Activated T-helper 2 cell treated with anti-CD3 and anti-CD28 coated beads, Interferon-gamma antibody, Interleukin-2, Interleukin-4, amounts not matched to agents 10 μg/mL and 5 μg/mL and 100 μg/mL, durations not matched to agents 14 hours and 24 hours and 36 hours (primary cell): ENCODE results near the gene BHLHE41. TPM values are rescaled to one million over a fixed set of nuclear protein-coding genes. Genes with fewer than 3 reads are reported as not detected.

Experiments
- DNase-seq: peaks from one replicate; pipeline ENCODE4 v3.0.0; 2021; ENCODE audit warnings: low spot score
- H3K27ac Mint-ChIP-seq: one replicate; pipeline ENCODE4 v1.8.0; 2021; ENCODE audit warnings: mixed read lengths
- H3K27me3 Mint-ChIP-seq: one replicate; pipeline ENCODE4 v1.8.0; 2021; ENCODE audit warnings: low read depth, mixed read lengths
- H3K36me3 Mint-ChIP-seq: one replicate; pipeline ENCODE4 v1.8.0; 2021; ENCODE audit warnings: low read depth, mixed read lengths
- H3K4me1 Mint-ChIP-seq: one replicate; pipeline ENCODE4 v1.8.0; 2021; ENCODE audit warnings: low read depth, mixed read lengths
- H3K4me3 Mint-ChIP-seq: one replicate; pipeline ENCODE4 v1.8.0; 2021; ENCODE audit warnings: low read depth, mild to moderate bottlenecking, moderate library complexity, mixed read lengths
- H3K9me3 Mint-ChIP-seq: one replicate; pipeline ENCODE4 v1.8.0; 2021; ENCODE audit warnings: mixed read lengths
- intact Hi-C: fragments of 100-400 bp; cut with micrococcal nuclease; formaldehyde crosslinking; loops from one replicate; pipeline ENCODE4 v1.15.1; 2023
- total RNA-seq: library from RNA; stranded (reverse); gene quantifications from 2 replicates; pipeline ENCODE4 v1.2.3, GENCODE V29; 2022

BHLHE41 gene
- total RNA-seq: not detected in 2 replicates

DNA sequence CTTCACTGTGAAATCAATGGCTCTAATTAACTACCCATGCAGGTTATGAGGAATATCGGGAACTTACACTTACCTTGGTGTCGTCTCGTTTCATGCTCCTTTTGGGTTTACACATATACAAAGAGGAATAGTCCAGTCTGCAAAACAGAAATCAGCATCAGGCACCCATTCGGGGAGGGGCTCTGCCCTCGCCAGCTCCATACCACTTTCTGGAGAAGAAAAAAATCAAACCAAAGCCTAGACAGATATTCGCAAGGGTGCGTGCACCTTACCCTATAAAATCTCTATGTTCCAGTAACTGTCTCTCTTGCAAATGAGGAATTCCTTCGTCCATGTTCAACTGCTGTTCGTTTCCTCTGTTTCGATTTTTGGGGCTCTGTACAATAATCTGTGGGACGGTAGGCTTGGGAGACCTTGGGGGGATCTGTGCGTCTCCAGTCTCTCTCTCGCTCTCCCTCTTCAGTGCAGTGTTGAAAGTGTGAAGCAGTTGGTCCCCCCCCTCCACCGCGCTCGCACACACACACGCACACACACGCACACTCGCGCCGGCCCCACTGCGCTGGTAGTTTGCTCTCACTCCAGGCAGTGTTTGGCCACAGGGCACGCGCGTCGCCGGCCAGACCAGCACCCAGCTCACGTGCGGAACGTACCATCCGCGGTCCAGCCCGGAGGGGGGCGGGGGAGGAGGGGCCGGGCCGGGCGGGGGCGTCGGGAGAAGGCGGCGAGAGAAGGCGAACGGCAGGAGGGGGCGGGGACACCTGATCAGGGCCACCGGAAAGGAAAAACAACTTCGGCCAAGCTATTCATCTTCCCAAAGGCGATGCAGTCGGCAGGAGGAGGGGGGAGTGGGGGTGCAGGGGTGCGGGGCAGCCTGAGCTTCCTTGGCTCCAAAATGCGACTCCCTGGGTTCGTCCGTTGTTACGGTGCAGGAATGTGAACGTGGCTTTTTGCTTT is at the start of gene BHLHE41:
Gene BHLHE41 (minus strand): TSS at position 592 of the 954 bp plus-strand sequence. CDS start 258 bp downstream, at position 334.
- Mint-ChIP-seq H3K4me1 (peaks cover 26% of the 10 kb centered on the region), H3K9me3 (no peaks in the 10 kb centered on the region), H3K4me3 (peak within 1 kb of the TSS; percentile 79), H3K27me3 (peaks cover 79% of the 10 kb centered on the region), H3K36me3 (no peaks in the 10 kb centered on the region), H3K27ac (no peak within 1 kb of the TSS)
- intact Hi-C loops: loop anchor here (5.0 to 10.0 kb wide), 5 partner anchors 73 to 1850 kb away; partner anchors contain the start of genes PTHLH, RASSF8 and SSPN
- no peak for DNase-seq

DNA sequence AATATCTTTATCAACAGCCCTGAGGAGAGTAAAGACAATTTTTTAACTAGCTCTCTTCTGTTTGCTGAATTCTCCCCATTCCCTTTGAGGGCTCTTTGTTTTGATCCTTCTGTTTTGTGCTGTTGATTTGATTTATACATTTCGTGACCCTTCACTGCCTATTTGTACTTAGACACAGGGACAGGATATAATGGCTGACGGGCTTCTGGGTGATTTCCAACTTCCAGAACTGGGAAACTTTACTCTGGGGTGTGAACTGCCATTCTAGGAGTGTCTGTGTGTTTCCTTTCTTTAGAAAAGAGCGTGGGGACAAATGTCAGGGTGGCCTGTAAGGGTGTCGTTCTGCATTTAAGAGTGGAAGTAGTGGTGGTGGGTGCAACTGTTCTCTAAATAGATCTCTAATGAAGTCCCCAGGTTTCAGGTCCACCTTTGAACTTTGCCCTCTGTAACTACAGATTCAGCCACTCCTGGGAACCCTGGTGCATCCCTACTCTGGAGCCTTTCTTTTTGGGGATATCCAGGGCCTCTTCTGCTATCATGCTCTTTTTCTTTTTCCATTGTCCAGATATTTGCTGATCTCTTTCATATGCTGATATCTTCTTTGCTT is 48.2 kb upstream of the BHLHE41 start:
- Mint-ChIP-seq H3K36me3 (no peaks in the 10 kb centered on the region), H3K4me1 (no peaks in the 10 kb centered on the region), H3K27ac (no peak overlapping the region), H3K27me3 (peaks cover 11% of the 10 kb centered on the region), H3K4me3 (no peak overlapping the region), H3K9me3 (no peaks in the 10 kb centered on the region)
- intact Hi-C loops: no loop called here
- no peak for DNase-seq

DNA sequence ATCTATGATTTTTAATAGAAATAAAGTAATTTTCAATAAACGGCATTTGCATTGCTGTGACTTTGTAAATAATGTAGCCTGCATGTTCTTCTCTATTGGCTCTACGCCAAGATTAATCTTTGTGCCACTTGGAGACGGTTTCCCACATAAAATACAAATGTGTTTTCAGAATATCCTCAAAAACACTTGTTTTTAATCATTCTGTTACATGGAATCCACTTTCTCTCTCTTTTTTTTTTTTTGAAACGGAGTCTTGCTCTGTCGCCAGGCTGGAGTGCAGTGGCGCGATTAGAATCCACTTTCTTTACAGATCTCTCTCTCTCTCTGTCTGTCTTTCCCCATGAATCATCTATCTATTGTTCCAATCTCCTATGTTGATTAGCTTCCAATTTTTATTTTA is 47.7 kb upstream of the BHLHE41 start:
- intact Hi-C loops: no loop called here
- Mint-ChIP-seq H3K9me3 (no peaks in the 10 kb centered on the region), H3K27ac (no peak overlapping the region), H3K27me3 (peaks cover 14% of the 10 kb centered on the region), H3K36me3 (no peaks in the 10 kb centered on the region), H3K4me1 (no peaks in the 10 kb centered on the region), H3K4me3 (no peak overlapping the region)
- DNase-seq: no peak

DNA sequence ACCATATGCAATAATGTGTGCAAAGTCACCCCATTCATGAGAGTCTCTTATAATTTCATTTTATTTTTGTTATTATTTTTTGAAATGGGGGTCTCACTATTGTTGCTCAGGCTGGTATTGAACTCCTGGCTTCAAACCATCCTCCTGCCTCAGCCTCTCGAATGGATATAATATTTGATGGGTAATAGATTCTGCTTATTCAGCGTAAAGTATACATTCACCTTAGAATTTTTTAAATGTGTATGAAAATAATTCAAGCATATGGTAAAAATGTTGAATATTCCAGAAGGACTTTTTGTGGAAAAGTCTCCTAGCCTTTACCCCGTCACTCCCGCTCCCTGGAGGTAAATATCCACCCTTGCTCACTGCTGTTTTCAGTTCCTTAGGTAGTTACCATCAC is 47.2 kb upstream of the BHLHE41 start:
- H3K4me3 Mint-ChIP-seq: no peak overlapping the region
- H3K4me1 Mint-ChIP-seq: no peaks in the 10 kb centered on the region

DNA sequence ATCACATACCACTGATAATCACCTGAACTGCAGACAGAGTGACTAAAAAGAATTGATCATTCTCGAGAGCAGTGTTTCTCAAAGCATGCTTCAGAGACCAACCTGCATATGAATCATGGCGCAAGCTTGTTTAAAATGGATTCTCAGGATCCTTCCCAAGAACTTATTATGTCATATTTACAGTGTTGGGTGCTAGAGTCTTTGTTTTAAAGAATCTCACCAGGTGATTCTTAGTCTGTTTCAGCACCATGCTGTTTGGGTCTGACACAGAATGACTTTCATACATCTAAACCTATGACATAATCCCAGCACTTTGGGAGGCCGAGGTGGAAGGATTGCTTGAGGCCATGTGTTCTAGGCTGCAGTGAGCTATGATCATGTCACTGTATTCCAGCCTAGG is 39.3 kb upstream of the BHLHE41 start:
- intact Hi-C loops: no loop called here
- Mint-ChIP-seq H3K9me3 (no peaks in the 10 kb centered on the region), H3K27me3 (peaks cover 26% of the 10 kb centered on the region), H3K36me3 (no peaks in the 10 kb centered on the region), H3K4me3 (no peak overlapping the region), H3K4me1 (no peaks in the 10 kb centered on the region), H3K27ac (no peak overlapping the region)
- DNase-seq: no peak

More for the DNA sequence above, 47.2 kb upstream of the BHLHE41 start:
- Mint-ChIP-seq H3K27ac (no peak overlapping the region), H3K27me3 (peaks cover 19% of the 10 kb centered on the region), H3K9me3 (no peaks in the 10 kb centered on the region), H3K36me3 (no peaks in the 10 kb centered on the region)
- intact Hi-C loops: no loop called here
- DNase-seq: no peak

DNA sequence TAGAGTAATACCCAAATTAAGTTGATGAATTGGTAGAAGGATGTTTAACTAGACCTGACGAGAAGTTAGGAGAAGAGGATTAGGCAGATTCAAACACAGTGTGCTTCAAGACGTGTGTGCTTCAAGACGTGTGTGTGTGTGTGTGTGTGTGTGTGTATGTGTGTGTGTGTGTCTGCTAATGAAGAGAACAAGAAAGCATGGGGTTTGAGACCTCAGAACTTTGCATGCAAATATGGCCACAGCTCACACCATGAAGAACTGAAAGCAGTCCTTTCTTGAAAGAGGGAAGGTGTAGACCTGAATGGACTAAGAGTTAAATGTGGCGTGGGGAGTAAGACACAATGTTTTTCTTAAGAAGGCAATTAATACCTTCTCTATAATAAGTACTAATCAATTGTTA is 38.1 kb upstream of the BHLHE41 start:
- Mint-ChIP-seq H3K4me3 (no peak overlapping the region), H3K27me3 (peaks cover 24% of the 10 kb centered on the region), H3K36me3 (no peaks in the 10 kb centered on the region), H3K9me3 (no peaks in the 10 kb centered on the region), H3K27ac (no peak overlapping the region), H3K4me1 (no peaks in the 10 kb centered on the region)
- no peak for DNase-seq
- intact Hi-C loops: no loop called here

DNA sequence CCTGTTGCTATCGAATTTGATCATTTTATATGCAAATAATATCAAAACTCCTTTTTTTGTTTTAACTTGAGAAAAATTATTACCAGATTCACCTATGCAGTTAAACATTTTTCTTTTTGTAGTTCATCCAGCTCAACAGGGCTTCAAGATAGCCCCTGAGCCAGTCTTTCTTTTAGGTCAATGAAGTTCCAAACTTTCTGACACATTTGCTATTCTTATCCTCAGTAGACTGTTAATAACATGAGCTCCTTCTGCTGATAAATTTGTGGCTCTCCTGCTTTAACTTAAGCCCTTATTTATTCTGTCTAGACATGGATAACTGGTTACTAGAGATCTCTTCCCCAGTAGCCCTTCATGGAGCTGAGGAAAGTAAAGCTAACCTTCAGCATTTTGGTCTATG is 37.3 kb upstream of the BHLHE41 start:
- H3K27me3 Mint-ChIP-seq: peaks cover 17% of the 10 kb centered on the region

DNA sequence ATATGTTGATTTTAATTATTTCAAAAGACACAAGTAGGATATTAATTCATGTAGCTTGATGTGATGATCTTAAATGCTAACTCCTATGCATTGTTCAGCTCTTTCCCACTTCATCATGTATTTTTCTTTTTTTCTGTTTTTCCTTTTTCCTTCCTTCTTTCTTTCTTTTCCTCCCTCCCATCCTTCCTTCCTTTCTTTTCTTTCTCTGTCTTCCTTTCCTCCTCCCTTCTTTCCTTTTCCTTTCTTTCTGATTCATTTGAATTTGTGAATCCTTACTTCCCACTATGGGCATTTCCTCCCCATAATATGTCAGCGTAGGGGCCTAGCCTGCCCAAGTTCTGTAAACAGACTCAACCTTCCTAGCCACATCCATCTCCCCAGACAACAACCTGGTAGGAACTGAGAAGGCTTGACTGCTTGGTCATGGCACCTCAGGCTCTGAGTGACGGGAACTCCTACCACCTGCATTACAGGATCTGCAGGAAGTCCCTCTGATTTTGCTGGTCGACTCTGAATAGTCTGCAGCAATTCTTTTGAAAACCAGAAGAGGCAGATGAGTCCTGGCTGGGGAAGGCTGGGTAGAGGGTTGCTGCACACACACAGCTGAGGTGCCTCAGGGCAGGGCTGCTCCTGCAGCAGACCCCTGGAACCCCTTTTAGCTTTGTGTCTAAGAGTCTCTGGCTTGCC is 33.4 kb upstream of the BHLHE41 start:
- peaks cover 20% of the 10 kb centered on the region for H3K27me3 Mint-ChIP-seq
- no peaks in the 10 kb centered on the region for H3K36me3 Mint-ChIP-seq
- DNase-seq: no peak
- no peaks in the 10 kb centered on the region for H3K4me1 Mint-ChIP-seq
- no peak overlapping the region for H3K27ac Mint-ChIP-seq
- no peak overlapping the region for H3K4me3 Mint-ChIP-seq
- intact Hi-C loops: no loop called here
- H3K9me3 Mint-ChIP-seq: no peaks in the 10 kb centered on the region

More for the DNA sequence above, 37.3 kb upstream of the BHLHE41 start:
- no peak overlapping the region for H3K4me3 Mint-ChIP-seq
- no peaks in the 10 kb centered on the region for H3K9me3 Mint-ChIP-seq
- no peak overlapping the region for H3K27ac Mint-ChIP-seq
- no peaks in the 10 kb centered on the region for H3K4me1 Mint-ChIP-seq
- H3K36me3 Mint-ChIP-seq: no peaks in the 10 kb centered on the region
- DNase-seq: no peak
- intact Hi-C loops: no loop called here

DNA sequence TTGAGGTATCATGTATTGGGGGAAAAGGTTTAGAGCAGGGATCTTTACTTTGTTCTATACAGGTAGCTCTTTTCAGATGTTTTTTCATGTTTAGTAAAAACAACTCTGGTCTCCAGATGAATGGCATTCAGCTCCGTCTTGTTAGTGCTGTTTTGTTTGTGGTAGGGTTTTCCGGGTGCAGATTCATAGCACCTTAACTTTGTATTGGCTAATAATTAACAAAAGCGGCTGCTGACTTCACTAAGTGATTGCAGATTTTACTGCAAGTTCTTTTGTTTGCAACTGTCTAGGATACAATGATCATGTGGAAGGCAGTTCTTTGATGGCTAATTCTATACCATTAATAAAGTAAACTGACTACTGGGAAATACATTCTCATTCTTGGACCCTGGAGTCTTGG is 32.2 kb upstream of the BHLHE41 start:
- H3K27ac Mint-ChIP-seq: no peak overlapping the region
- peaks cover 25% of the 10 kb centered on the region for H3K27me3 Mint-ChIP-seq
- intact Hi-C loops: no loop called here
- H3K4me1 Mint-ChIP-seq: no peaks in the 10 kb centered on the region
- no peaks in the 10 kb centered on the region for H3K36me3 Mint-ChIP-seq
- H3K9me3 Mint-ChIP-seq: no peaks in the 10 kb centered on the region
- no peak overlapping the region for H3K4me3 Mint-ChIP-seq
- no peak for DNase-seq

DNA sequence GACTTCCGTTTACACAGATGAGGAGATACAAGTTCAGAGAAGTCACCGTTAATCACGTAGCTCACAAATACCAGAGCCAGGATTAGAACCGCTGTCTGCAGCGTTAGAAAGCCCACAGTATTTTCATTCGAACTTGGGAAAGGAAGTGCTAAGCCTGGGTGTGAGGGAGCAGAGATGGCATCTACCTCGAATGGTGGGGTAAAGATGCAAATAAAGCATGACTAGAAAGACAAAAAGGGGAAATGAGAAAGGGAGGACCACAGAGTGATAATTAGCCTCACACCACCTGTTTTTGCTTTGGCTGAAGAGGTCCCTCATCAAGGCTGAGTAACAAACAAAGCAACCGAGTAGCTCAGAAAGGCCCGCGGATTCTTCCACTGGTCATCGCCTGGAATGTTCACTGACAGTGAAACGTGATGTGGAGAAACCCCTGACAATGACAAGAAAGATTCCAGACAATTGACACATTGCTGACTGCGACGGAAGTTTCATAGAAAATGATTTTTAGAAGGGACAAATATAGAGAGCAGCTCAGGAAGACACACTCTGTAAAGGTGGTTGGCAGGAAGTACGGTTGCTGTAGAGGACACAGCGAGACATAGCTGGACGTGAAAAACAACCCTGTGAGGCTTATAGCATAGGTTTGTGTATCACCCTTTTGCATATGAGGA is 31.5 kb upstream of the BHLHE41 start:
- Mint-ChIP-seq H3K27me3 (peaks cover 24% of the 10 kb centered on the region), H3K36me3 (no peaks in the 10 kb centered on the region), H3K9me3 (no peaks in the 10 kb centered on the region), H3K4me3 (no peak overlapping the region), H3K27ac (no peak overlapping the region), H3K4me1 (no peaks in the 10 kb centered on the region)
- no peak for DNase-seq
- intact Hi-C loops: no loop called here

DNA sequence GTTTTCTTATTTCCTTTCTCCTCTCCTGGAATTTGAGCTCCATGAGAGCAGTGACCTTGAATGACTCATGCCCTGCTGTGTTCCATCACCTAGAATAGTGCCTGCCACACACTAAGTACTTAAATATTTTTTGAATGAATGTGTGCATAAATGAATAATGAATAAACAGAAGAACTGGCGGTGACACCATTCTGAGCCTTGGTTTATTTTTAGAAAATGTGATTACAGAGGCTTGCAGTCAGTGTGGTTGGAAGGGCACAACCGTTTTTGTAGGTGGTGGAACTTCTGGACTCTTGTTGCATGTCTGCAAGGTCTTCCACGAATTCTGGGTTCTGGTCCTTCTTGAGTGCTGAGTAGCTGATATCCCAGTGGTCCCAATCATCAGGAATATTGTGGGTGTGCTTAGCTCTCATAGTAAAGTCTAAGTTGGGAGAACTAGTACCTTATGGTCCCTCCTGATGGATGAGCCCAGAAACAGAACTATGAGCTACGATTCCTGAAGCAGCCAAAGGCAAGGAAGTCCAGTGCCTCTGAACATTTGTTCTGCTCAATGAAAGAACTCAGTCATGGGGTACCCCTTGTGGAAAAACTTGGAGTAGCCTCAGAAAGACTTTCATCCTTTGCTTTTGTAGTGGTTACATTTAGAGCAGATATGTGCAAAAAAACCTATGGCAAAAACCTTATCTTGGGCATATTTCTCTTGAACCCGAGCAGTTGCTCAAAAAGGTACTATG is 28.8 kb upstream of the BHLHE41 start:
- H3K4me1 Mint-ChIP-seq: no peaks in the 10 kb centered on the region
- H3K27me3 Mint-ChIP-seq: peaks cover 22% of the 10 kb centered on the region
- no peak overlapping the region for H3K4me3 Mint-ChIP-seq
- no peak for DNase-seq
- intact Hi-C loops: no loop called here
- H3K27ac Mint-ChIP-seq: no peak overlapping the region
- no peaks in the 10 kb centered on the region for H3K9me3 Mint-ChIP-seq
- H3K36me3 Mint-ChIP-seq: no peaks in the 10 kb centered on the region

DNA sequence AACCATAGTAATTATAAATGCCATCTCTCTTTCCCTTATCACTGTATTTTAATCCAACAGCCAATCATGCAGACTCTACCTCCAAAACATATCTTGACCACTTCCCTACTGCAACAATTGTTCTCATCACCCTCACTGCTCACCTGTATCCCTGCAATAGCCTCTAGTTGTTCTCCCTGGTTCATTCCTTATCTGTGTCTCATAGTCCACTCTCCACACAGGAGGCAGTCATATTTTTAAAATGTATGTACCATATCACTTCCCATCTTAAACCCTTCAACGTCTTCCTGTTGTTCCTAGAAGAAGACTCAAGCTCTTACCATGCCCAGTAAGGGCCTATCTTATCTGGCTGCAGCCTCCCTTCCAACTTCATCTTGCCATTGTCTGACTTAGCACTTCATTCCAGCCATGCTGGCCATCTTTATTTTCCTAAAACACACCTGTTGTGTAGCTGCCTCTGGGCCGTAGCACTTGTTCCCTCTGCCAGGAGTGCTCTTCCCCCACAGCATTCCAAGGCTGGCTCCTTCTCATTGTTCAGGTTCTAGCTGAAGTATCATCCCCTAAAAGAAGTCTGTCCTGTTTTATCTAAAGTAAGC is 27.8 kb upstream of the BHLHE41 start:
- Mint-ChIP-seq H3K27ac (no peak overlapping the region), H3K4me3 (no peak overlapping the region), H3K27me3 (peaks cover 23% of the 10 kb centered on the region), H3K9me3 (no peaks in the 10 kb centered on the region), H3K4me1 (no peaks in the 10 kb centered on the region), H3K36me3 (no peaks in the 10 kb centered on the region)
- intact Hi-C loops: no loop called here
- DNase-seq: no peak
